ENCODE measurements around the gene MAP3K3. TPM values are rescaled to one million over a fixed set of nuclear protein-coding genes. Genes with fewer than 3 reads are reported as not detected.

The MAP3K3 gene
- polyA plus RNA-seq, 2 donors = 10.5 to 12.1 TPM

DNA sequence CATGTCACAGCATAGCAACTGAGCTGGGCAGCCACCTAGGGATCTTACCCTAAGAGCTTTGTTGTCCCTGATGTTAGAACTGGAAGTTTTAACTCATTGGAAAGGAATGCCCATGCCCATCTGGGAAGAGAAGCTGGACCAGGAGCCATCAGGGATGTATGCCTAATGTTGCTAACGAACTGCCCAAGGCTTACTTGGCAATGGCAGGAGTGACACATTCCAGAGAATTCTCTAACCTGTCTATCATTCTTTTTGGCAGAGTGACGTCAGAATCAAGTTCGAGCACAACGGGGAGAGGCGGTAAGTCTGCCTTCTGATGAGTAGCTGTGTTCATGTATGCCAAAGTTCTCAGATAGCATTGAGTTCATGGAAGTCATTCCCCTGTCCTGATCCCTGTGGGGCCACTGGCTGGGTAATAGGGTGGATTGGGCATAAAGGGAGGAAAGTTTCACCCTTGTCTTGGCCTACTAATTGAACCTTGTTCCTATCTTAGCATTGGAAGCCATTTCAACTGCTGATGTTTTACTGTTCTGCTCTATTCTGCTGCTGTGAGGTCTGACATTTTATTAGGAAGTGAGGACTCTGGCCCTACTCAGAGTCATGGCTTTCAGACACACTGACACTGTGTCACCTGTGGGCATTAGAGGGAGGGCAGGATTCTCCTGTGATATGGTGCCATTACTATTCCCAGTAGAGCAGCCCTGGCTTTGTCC lies 23.7 kb downstream of the MAP3K3 start:
- H3K4me3 ChIP-seq (ENCODE audit: low read depth in 1 of 2, low read length in 2 of 2) = no peak overlapping the region
- H3K27me3 ChIP-seq (ENCODE audit: control insufficient read depth in 1 of 2, insufficient read depth in 2 of 2, low read length in 2 of 2) = no peaks in the 10 kb centered on the region
- 61 to 74% methylated on average over 5 of the region's 5 CpGs for WGBS, 2 donors
- peaks cover 0 to 14% of the 10 kb centered on the region in 2 donors for H3K36me3 ChIP-seq (ENCODE audit: control insufficient read depth in 2 of 2, insufficient read depth in 2 of 2, low read length in 1 of 2)
- H3K9me3 ChIP-seq (ENCODE audit: control insufficient read depth in 2 of 2, insufficient read depth in 1 of 2, low read depth in 1 of 2, low read length in 1 of 2) = no peaks in the 10 kb centered on the region
- peak overlapping the region in 1 of 2 donors; percentile 26 for H3K27ac ChIP-seq (ENCODE audit: low read depth in 2 of 2, low read length in 1 of 2)
- no peaks in the 10 kb centered on the region for H3K4me1 ChIP-seq (ENCODE audit: control insufficient read depth in 2 of 2, insufficient read depth in 2 of 2, low read length in 1 of 2)

DNA sequence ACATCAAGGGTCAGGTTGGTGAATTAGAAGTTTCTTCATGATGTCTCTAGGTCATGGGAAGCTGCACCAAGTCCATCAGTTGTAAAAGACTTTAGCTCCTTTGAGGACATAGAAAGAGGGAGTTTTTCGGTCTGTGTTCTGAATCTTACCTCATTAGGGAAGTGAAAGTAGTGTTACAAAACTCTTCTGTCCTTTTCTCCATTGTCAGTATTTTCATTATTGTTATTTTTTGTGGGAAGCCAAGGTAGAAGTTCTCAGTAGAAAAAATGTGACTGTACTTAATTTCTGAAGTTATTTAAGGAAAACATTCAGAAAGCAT lies 24.2 kb downstream of the MAP3K3 start:
- Histone ChIP-seq H3K27ac (ENCODE audit: low read depth in 2 of 2, low read length in 1 of 2) (no peak overlapping the region), H3K27me3 (ENCODE audit: control insufficient read depth in 1 of 2, insufficient read depth in 2 of 2, low read length in 2 of 2) (no peaks in the 10 kb centered on the region), H3K36me3 (ENCODE audit: control insufficient read depth in 2 of 2, insufficient read depth in 2 of 2, low read length in 1 of 2) (peaks cover 0 to 14% of the 10 kb centered on the region in 2 donors), H3K4me3 (ENCODE audit: low read depth in 1 of 2, low read length in 2 of 2) (no peak overlapping the region), H3K9me3 (ENCODE audit: control insufficient read depth in 2 of 2, insufficient read depth in 1 of 2, low read depth in 1 of 2, low read length in 1 of 2) (no peaks in the 10 kb centered on the region), H3K4me1 (ENCODE audit: control insufficient read depth in 2 of 2, insufficient read depth in 2 of 2, low read length in 1 of 2) (no peaks in the 10 kb centered on the region)
- WGBS, 2 donors = 88 to 97% methylated on average over 1 of the region's 1 CpG

GRCh38 chr17:63647065-63647725 lies 25.0 kb downstream of the MAP3K3 start:
- WGBS, 2 donors = 79 to 88% methylated on average over 4 of the region's 4 CpGs
- Histone ChIP-seq H3K4me3 (ENCODE audit: low read depth in 1 of 2, low read length in 2 of 2) (no peak overlapping the region), H3K36me3 (ENCODE audit: control insufficient read depth in 2 of 2, insufficient read depth in 2 of 2, low read length in 1 of 2) (peaks cover 0 to 14% of the 10 kb centered on the region in 2 donors), H3K9me3 (ENCODE audit: control insufficient read depth in 2 of 2, insufficient read depth in 1 of 2, low read depth in 1 of 2, low read length in 1 of 2) (no peaks in the 10 kb centered on the region), H3K4me1 (ENCODE audit: control insufficient read depth in 2 of 2, insufficient read depth in 2 of 2, low read length in 1 of 2) (no peaks in the 10 kb centered on the region), H3K27ac (ENCODE audit: low read depth in 2 of 2, low read length in 1 of 2) (no peak overlapping the region), H3K27me3 (ENCODE audit: control insufficient read depth in 1 of 2, insufficient read depth in 2 of 2, low read length in 2 of 2) (no peaks in the 10 kb centered on the region)

- H3K27ac ChIP-seq (ENCODE audit: low read depth in 2 of 2, low read length in 1 of 2) = no peak overlapping the region
These were observed 25.7 kb downstream of the MAP3K3 start for GRCh38 chr17:63647936-63648335.

GRCh38 chr17:63649813-63650212 lies 27.6 kb downstream of the MAP3K3 start:
- Histone ChIP-seq H3K4me3 (ENCODE audit: low read depth in 1 of 2, low read length in 2 of 2) (no peak overlapping the region), H3K9me3 (ENCODE audit: control insufficient read depth in 2 of 2, insufficient read depth in 1 of 2, low read depth in 1 of 2, low read length in 1 of 2) (no peaks in the 10 kb centered on the region), H3K27ac (ENCODE audit: low read depth in 2 of 2, low read length in 1 of 2) (no peak overlapping the region), H3K27me3 (ENCODE audit: control insufficient read depth in 1 of 2, insufficient read depth in 2 of 2, low read length in 2 of 2) (no peaks in the 10 kb centered on the region), H3K4me1 (ENCODE audit: control insufficient read depth in 2 of 2, insufficient read depth in 2 of 2, low read length in 1 of 2) (no peaks in the 10 kb centered on the region), H3K36me3 (ENCODE audit: control insufficient read depth in 2 of 2, insufficient read depth in 2 of 2, low read length in 1 of 2) (peaks cover 2 to 17% of the 10 kb centered on the region in 2 donors)
- WGBS, 2 donors = 79 to 89% methylated on average over 1 of the region's 1 CpG

More at GRCh38 chr17:63647936-63648335, 25.7 kb downstream of the MAP3K3 start:
- H3K9me3 ChIP-seq (ENCODE audit: control insufficient read depth in 2 of 2, insufficient read depth in 1 of 2, low read depth in 1 of 2, low read length in 1 of 2) = no peaks in the 10 kb centered on the region
- H3K27me3 ChIP-seq (ENCODE audit: control insufficient read depth in 1 of 2, insufficient read depth in 2 of 2, low read length in 2 of 2) = no peaks in the 10 kb centered on the region
- no peak overlapping the region for H3K4me3 ChIP-seq (ENCODE audit: low read depth in 1 of 2, low read length in 2 of 2)
- H3K4me1 ChIP-seq (ENCODE audit: control insufficient read depth in 2 of 2, insufficient read depth in 2 of 2, low read length in 1 of 2) = no peaks in the 10 kb centered on the region
- peaks cover 0 to 17% of the 10 kb centered on the region in 2 donors for H3K36me3 ChIP-seq (ENCODE audit: control insufficient read depth in 2 of 2, insufficient read depth in 2 of 2, low read length in 1 of 2)

DNA sequence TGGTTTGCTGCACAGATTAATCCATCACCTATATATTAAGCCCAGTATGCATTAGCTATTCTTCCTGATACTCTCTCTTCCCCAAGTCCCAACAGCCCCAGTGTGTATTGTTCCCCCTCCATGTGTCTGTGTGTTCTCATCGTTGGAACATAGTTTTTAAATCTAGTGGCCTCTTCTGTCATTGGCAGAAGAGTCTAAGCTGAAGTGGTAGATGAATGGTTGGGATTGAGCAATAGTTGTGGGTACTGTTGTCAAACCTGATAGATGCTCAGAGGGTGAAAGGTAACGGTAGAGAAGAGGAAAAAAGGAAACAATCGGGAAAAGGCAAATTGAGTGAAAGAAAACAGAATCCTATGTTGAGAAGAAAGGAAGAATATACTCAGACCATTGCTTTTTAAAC lies 29.9 kb downstream of the MAP3K3 start:
- H3K27me3 ChIP-seq (ENCODE audit: control insufficient read depth in 1 of 2, insufficient read depth in 2 of 2, low read length in 2 of 2) = no peaks in the 10 kb centered on the region
- 64 to 71% methylated on average over 3 of the region's 3 CpGs for WGBS, 2 donors

DNA sequence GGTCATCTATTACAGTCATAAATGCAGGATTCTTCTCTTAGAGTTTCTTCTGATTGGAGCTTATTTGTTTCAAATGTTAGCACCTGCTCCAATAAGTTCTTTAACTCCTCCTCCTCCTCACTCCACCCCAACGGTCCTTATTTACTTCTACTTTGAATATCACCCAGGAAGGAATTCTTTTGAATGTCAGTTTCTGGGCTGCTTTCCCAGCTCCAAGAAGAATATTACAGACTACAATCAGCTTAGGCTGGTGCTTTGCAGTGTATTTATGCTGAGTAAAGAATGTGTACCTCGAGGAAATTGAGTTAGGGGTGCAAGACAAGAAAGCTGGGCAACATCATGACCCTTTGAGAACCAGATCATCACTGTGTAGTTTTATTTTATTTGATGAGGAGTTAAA lies 30.8 kb downstream of the MAP3K3 start:
- Histone ChIP-seq H3K9me3 (ENCODE audit: control insufficient read depth in 2 of 2, insufficient read depth in 1 of 2, low read depth in 1 of 2, low read length in 1 of 2) (no peaks in the 10 kb centered on the region), H3K4me3 (ENCODE audit: low read depth in 1 of 2, low read length in 2 of 2) (no peak overlapping the region), H3K4me1 (ENCODE audit: control insufficient read depth in 2 of 2, insufficient read depth in 2 of 2, low read length in 1 of 2) (no peaks in the 10 kb centered on the region), H3K27me3 (ENCODE audit: control insufficient read depth in 1 of 2, insufficient read depth in 2 of 2, low read length in 2 of 2) (no peaks in the 10 kb centered on the region), H3K36me3 (ENCODE audit: control insufficient read depth in 2 of 2, insufficient read depth in 2 of 2, low read length in 1 of 2) (peaks cover 5 to 6% of the 10 kb centered on the region in 2 donors), H3K27ac (ENCODE audit: low read depth in 2 of 2, low read length in 1 of 2) (no peak overlapping the region)
- 25 to 31% methylated on average over 2 of the region's 2 CpGs for WGBS, 2 donors

More for the DNA sequence above, 29.9 kb downstream of the MAP3K3 start:
- Histone ChIP-seq H3K27ac (ENCODE audit: low read depth in 2 of 2, low read length in 1 of 2) (no peak overlapping the region), H3K36me3 (ENCODE audit: control insufficient read depth in 2 of 2, insufficient read depth in 2 of 2, low read length in 1 of 2) (peaks cover 2 to 12% of the 10 kb centered on the region in 2 donors), H3K4me3 (ENCODE audit: low read depth in 1 of 2, low read length in 2 of 2) (no peak overlapping the region), H3K4me1 (ENCODE audit: control insufficient read depth in 2 of 2, insufficient read depth in 2 of 2, low read length in 1 of 2) (no peaks in the 10 kb centered on the region), H3K9me3 (ENCODE audit: control insufficient read depth in 2 of 2, insufficient read depth in 1 of 2, low read depth in 1 of 2, low read length in 1 of 2) (no peaks in the 10 kb centered on the region)

DNA sequence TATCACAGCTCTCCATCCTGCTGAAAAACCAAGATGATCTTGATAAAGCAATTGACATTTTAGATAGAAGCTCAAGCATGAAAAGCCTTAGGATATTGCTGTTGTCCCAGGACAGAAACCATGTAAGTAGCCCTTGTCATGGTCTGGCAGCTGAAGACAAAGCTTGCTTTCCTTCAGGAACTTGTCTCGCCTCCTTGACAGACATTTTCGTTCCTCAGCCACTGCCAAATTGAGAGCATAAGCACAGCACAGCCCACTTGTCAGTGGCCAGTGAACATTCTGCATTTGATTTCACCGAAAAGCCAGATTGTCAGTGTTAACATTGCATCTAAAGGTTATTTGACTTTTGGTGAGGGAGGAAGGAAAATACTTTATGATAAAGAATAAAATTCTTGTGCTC lies 35.6 kb downstream of the MAP3K3 start:
- no peaks in the 10 kb centered on the region for H3K27me3 ChIP-seq (ENCODE audit: control insufficient read depth in 1 of 2, insufficient read depth in 2 of 2, low read length in 2 of 2)
- H3K4me3 ChIP-seq (ENCODE audit: low read depth in 1 of 2, low read length in 2 of 2) = no peak overlapping the region
- H3K36me3 ChIP-seq (ENCODE audit: control insufficient read depth in 2 of 2, insufficient read depth in 2 of 2, low read length in 1 of 2) = peaks cover 4 to 5% of the 10 kb centered on the region in 2 donors
- no peaks in the 10 kb centered on the region for H3K9me3 ChIP-seq (ENCODE audit: control insufficient read depth in 2 of 2, insufficient read depth in 1 of 2, low read depth in 1 of 2, low read length in 1 of 2)
- H3K27ac ChIP-seq (ENCODE audit: low read depth in 2 of 2, low read length in 1 of 2) = no peak overlapping the region
- WGBS, 2 donors = 89 to 92% methylated on average over 3 of the region's 3 CpGs
- H3K4me1 ChIP-seq (ENCODE audit: control insufficient read depth in 2 of 2, insufficient read depth in 2 of 2, low read length in 1 of 2) = no peaks in the 10 kb centered on the region

- no peak overlapping the region for H3K27ac ChIP-seq (ENCODE audit: low read depth in 2 of 2, low read length in 1 of 2)
- H3K36me3 ChIP-seq (ENCODE audit: control insufficient read depth in 2 of 2, insufficient read depth in 2 of 2, low read length in 1 of 2) = peaks cover 3% of the 10 kb centered on the region in 2 donors
- H3K4me3 ChIP-seq (ENCODE audit: low read depth in 1 of 2, low read length in 2 of 2) = no peak overlapping the region
- no peaks in the 10 kb centered on the region for H3K9me3 ChIP-seq (ENCODE audit: control insufficient read depth in 2 of 2, insufficient read depth in 1 of 2, low read depth in 1 of 2, low read length in 1 of 2)
- H3K4me1 ChIP-seq (ENCODE audit: control insufficient read depth in 2 of 2, insufficient read depth in 2 of 2, low read length in 1 of 2) = no peaks in the 10 kb centered on the region
- 91% methylated on average over 1 of the region's 1 CpG for WGBS, 2 donors
- no peaks in the 10 kb centered on the region for H3K27me3 ChIP-seq (ENCODE audit: control insufficient read depth in 1 of 2, insufficient read depth in 2 of 2, low read length in 2 of 2)
These were observed 36.1 kb downstream of the MAP3K3 start for GRCh38 chr17:63658366-63658765.

- WGBS, 2 donors = 89 to 93% methylated on average over 3 of the region's 3 CpGs
- Histone ChIP-seq H3K4me1 (ENCODE audit: control insufficient read depth in 2 of 2, insufficient read depth in 2 of 2, low read length in 1 of 2) (no peaks in the 10 kb centered on the region), H3K27me3 (ENCODE audit: control insufficient read depth in 1 of 2, insufficient read depth in 2 of 2, low read length in 2 of 2) (no peaks in the 10 kb centered on the region), H3K36me3 (ENCODE audit: control insufficient read depth in 2 of 2, insufficient read depth in 2 of 2, low read length in 1 of 2) (peaks cover 3 to 5% of the 10 kb centered on the region in 2 donors), H3K27ac (ENCODE audit: low read depth in 2 of 2, low read length in 1 of 2) (no peak overlapping the region), H3K4me3 (ENCODE audit: low read depth in 1 of 2, low read length in 2 of 2) (no peak overlapping the region), H3K9me3 (ENCODE audit: control insufficient read depth in 2 of 2, insufficient read depth in 1 of 2, low read depth in 1 of 2, low read length in 1 of 2) (no peaks in the 10 kb centered on the region)
These were observed 37.6 kb downstream of the MAP3K3 start for GRCh38 chr17:63659850-63660249.
